Astrocyte (in vitro differentiated cells and primary cell): ENCODE data around the gene SCYL1. TPM values are rescaled to one million over a fixed set of nuclear protein-coding genes. Genes with fewer than 3 reads are reported as not detected.

ENCODE experiments used
- DNase-seq: peaks from one replicate; pipeline ENCODE4 v3.0.0-alpha.2; 2010; ENCODE audit warnings: low read depth
- FAIRE-seq: peaks from 2 replicates; lab custom pipeline; 2011; peaks lifted over from hg19 to GRCh38; lab: Jason Lieb, UNC
- H2AFZ ChIP-seq: 2 replicates; pipeline ENCODE4 v1.6.0; 2012; ENCODE audit warnings: low read depth, low read length, inconsistent platforms
- H3K27ac ChIP-seq: 2 replicates; pipeline ENCODE4 v1.5.1; 2011; ENCODE audit warnings: low read depth, low read length, inconsistent platforms
- H3K27me3 ChIP-seq: 2 replicates; pipeline ENCODE4 v1.6.0; 2011; ENCODE audit warnings: low read length, inconsistent platforms; ENCODE audit not compliant: insufficient read depth
- H3K36me3 ChIP-seq: 2 replicates; pipeline ENCODE4 v1.5.1; 2011; ENCODE audit warnings: low read length, inconsistent platforms; ENCODE audit not compliant: insufficient read depth
- H3K4me1 ChIP-seq: 2 replicates; pipeline ENCODE4 v1.5.1; 2011; ENCODE audit warnings: low read length, inconsistent platforms; ENCODE audit not compliant: insufficient read depth
- H3K4me2 ChIP-seq: 2 replicates; pipeline ENCODE4 v1.6.0; 2012; ENCODE audit warnings: low read length, inconsistent platforms
- H3K4me3 ChIP-seq: 2 replicates; pipeline ENCODE4 v1.5.1; 2011; ENCODE audit warnings: low read depth, mild to moderate bottlenecking, low read length, inconsistent platforms; ENCODE audit not compliant: insufficient read depth
- H3K79me2 ChIP-seq: 2 replicates; pipeline ENCODE4 v1.6.0; 2012; ENCODE audit warnings: mild to moderate bottlenecking, low read length, inconsistent platforms; ENCODE audit not compliant: insufficient read depth
- H3K9ac ChIP-seq: 2 replicates; pipeline ENCODE4 v1.6.0; 2012; ENCODE audit warnings: mild to moderate bottlenecking, low read length, inconsistent platforms
- H3K9me3 ChIP-seq: 2 replicates; pipeline ENCODE4 v1.5.1; 2012; ENCODE audit warnings: low read depth, mild to moderate bottlenecking, low read length, inconsistent platforms; ENCODE audit not compliant: insufficient read depth
- H4K20me1 ChIP-seq: 2 replicates; pipeline ENCODE4 v1.6.0; 2012; ENCODE audit warnings: low read length, inconsistent platforms; ENCODE audit not compliant: insufficient read depth
- H3K27ac Mint-ChIP-seq: one replicate; pipeline ENCODE4 v1.8.0; 2021; ENCODE audit warnings: mild to moderate bottlenecking, mixed read lengths; ENCODE audit not compliant: unreplicated experiment
- H3K27me3 Mint-ChIP-seq: one replicate; pipeline ENCODE4 v1.8.0; 2021; ENCODE audit warnings: low read depth, mixed read lengths; ENCODE audit not compliant: unreplicated experiment
- H3K36me3 Mint-ChIP-seq: one replicate; pipeline ENCODE4 v1.8.0; 2021; ENCODE audit warnings: low read depth, mixed read lengths; ENCODE audit not compliant: unreplicated experiment
- H3K4me1 Mint-ChIP-seq: one replicate; pipeline ENCODE4 v1.8.0; 2021; ENCODE audit warnings: low read depth, mixed read lengths; ENCODE audit not compliant: unreplicated experiment
- H3K4me3 Mint-ChIP-seq: one replicate; pipeline ENCODE4 v1.8.0; 2021; ENCODE audit warnings: mild to moderate bottlenecking, moderate library complexity, mixed read lengths; ENCODE audit not compliant: unreplicated experiment
- H3K9me3 Mint-ChIP-seq: one replicate; pipeline ENCODE4 v1.8.0; 2021; ENCODE audit warnings: mild to moderate bottlenecking, mixed read lengths; ENCODE audit not compliant: unreplicated experiment
- CTCF ChIP-seq: IDR thresholded peaks from 2 replicates; pipeline ENCODE4 v1.5.1; 2011; ENCODE audit warnings: low read depth, mild to moderate bottlenecking, inconsistent platforms, low read length, moderate library complexity; ENCODE audit not compliant: insufficient read depth
- EZH2 ChIP-seq: IDR thresholded peaks from 2 replicates; pipeline ENCODE4 v1.6.1; 2012; ENCODE audit warnings: mild to moderate bottlenecking, low read length, inconsistent platforms; ENCODE audit not compliant: insufficient read depth
- total RNA-seq: library from RNA; stranded (reverse); gene quantifications from 2 replicates; pipeline ENCODE4 v1.2.1, GENCODE V29; 2021

SCYL1 gene
- total RNA-seq, 1 donor from 2014 or later, result 106 TPM

DNA sequence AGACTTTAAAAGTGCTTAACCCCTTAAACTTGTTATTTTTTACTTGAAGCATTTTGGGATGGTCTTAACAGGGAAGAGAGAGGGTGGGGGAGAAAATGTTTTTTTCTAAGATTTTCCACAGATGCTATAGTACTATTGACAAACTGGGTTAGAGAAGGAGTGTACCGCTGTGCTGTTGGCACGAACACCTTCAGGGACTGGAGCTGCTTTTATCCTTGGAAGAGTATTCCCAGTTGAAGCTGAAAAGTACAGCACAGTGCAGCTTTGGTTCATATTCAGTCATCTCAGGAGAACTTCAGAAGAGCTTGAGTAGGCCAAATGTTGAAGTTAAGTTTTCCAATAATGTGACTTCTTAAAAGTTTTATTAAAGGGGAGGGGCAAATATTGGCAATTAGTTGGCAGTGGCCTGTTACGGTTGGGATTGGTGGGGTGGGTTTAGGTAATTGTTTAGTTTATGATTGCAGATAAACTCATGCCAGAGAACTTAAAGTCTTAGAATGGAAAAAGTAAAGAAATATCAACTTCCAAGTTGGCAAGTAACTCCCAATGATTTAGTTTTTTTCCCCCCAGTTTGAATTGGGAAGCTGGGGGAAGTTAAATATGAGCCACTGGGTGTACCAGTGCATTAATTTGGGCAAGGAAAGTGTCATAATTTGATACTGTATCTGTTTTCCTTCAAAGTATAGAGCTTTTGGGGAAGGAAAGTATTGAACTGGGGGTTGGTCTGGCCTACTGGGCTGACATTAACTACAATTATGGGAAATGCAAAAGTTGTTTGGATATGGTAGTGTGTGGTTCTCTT, 23.2 kb upstream of the SCYL1 start:
- Histone ChIP-seq H3K9me3 (no peaks in the 10 kb centered on the region), H3K79me2 (peaks cover 98% of the 10 kb centered on the region), H3K4me3 (peak overlapping the region; percentile 100), H3K36me3 (peaks cover 62% of the 10 kb centered on the region), H3K9ac (peak overlapping the region; percentile 100), H2AFZ (no peak overlapping the region), H4K20me1 (peaks cover 76% of the 10 kb centered on the region), H3K4me1 (peaks cover 18% of the 10 kb centered on the region), H3K27me3 (no peaks in the 10 kb centered on the region), H3K27ac (peak overlapping the region; percentile 96), H3K4me2 (peak overlapping the region; percentile 84)
- peaks cover 13% of the 10 kb centered on the region for H3K4me1 Mint-ChIP-seq
- no peaks in the 10 kb centered on the region for H3K27me3 Mint-ChIP-seq
- DNase-seq (peak; percentile 29), FAIRE-seq (no peak)
- H3K4me3 Mint-ChIP-seq, result no peak overlapping the region
- peaks cover 28% of the 10 kb centered on the region for H3K36me3 Mint-ChIP-seq
- TF ChIP-seq CTCF (no peak), EZH2 (no peak)
- no peak overlapping the region for H3K27ac Mint-ChIP-seq
- peaks cover 5% of the 10 kb centered on the region for H3K9me3 Mint-ChIP-seq

DNA sequence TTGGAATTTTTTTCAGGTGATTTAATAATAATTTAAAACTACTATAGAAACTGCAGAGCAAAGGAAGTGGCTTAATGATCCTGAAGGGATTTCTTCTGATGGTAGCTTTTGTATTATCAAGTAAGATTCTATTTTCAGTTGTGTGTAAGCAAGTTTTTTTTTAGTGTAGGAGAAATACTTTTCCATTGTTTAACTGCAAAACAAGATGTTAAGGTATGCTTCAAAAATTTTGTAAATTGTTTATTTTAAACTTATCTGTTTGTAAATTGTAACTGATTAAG, 22.7 kb upstream of the SCYL1 start:
- DNase-seq, result no peak
- TF ChIP-seq EZH2, result no peak
- no peak for TF ChIP-seq CTCF
- H3K79me2 ChIP-seq, result peaks cover 97% of the 10 kb centered on the region
- H3K27ac Mint-ChIP-seq, result no peak overlapping the region
- peak overlapping the region; percentile 84 for H3K4me2 ChIP-seq
- H3K9me3 ChIP-seq, result no peaks in the 10 kb centered on the region
- H3K4me3 Mint-ChIP-seq, result no peak overlapping the region
- H3K36me3 ChIP-seq, result peaks cover 62% of the 10 kb centered on the region
- H2AFZ ChIP-seq, result no peak overlapping the region
- H3K4me1 Mint-ChIP-seq, result peaks cover 8% of the 10 kb centered on the region
- peak overlapping the region; percentile 96 for H3K27ac ChIP-seq
- peaks cover 28% of the 10 kb centered on the region for H3K36me3 Mint-ChIP-seq
- no peak for FAIRE-seq
- H3K4me3 ChIP-seq, result peak overlapping the region; percentile 100
- H3K27me3 Mint-ChIP-seq, result no peaks in the 10 kb centered on the region
- H3K9me3 Mint-ChIP-seq, result peaks cover 2% of the 10 kb centered on the region
- H3K27me3 ChIP-seq, result no peaks in the 10 kb centered on the region
- H4K20me1 ChIP-seq, result peaks cover 81% of the 10 kb centered on the region
- peaks cover 12% of the 10 kb centered on the region for H3K4me1 ChIP-seq
- peak overlapping the region; percentile 100 for H3K9ac ChIP-seq
